GM12878 (cell line): ENCODE data around the gene STKLD1. TPM values are rescaled to one million over a fixed set of nuclear protein-coding genes. Genes with fewer than 3 reads are reported as not detected.

Experiments used
- ATF7 ChIP-seq: fragments of 450-650 bp; IDR thresholded peaks from 2 replicates; pipeline ENCODE4 v1.6.1; 2016; ENCODE audit warnings: low read depth, mild to moderate bottlenecking
- BCL3 ChIP-seq: IDR thresholded peaks from 2 replicates; pipeline ENCODE4 v1.6.1; 2011; ENCODE audit warnings: borderline replicate concordance, low read depth, mild to moderate bottlenecking, moderate library complexity, low read length; ENCODE audit not compliant: insufficient read depth, poor library complexity, severe bottlenecking
- BRCA1 ChIP-seq: IDR thresholded peaks from 2 replicates; pipeline ENCODE4 v1.6.1; 2011; ENCODE audit warnings: low read depth, low read length, improper control_type of control experiment
- CBFB ChIP-seq: IDR thresholded peaks from 2 replicates; pipeline ENCODE4 v1.6.1; 2016; ENCODE audit warnings: antibody characterized with exemption, low read depth
- DPF2 ChIP-seq: fragments of 450-650 bp; IDR thresholded peaks from 2 replicates; pipeline ENCODE4 v1.6.1; 2017; ENCODE audit warnings: mild to moderate bottlenecking
- EED ChIP-seq: sonication (generic); IDR thresholded peaks from 2 replicates; pipeline ENCODE4 v1.6.1; 2016; ENCODE audit warnings: antibody characterized with exemption, low read depth
- GABPA ChIP-seq: IDR thresholded peaks from 2 replicates; pipeline ENCODE4 v1.6.1; 2014; ENCODE audit warnings: antibody characterized with exemption, low read depth, mild to moderate bottlenecking, inconsistent platforms
- HDAC6 ChIP-seq: fragments of 200-600 bp; sonication (generic); IDR thresholded peaks from one replicate; pipeline ENCODE4 v1.8.0; 2017; ENCODE audit warnings: antibody characterized with exemption; ENCODE audit not compliant: unreplicated experiment
- LARP7 ChIP-seq: fragments of 450-650 bp; IDR thresholded peaks from 2 replicates; pipeline ENCODE4 v1.6.1; 2017; ENCODE audit warnings: mild to moderate bottlenecking
- MAX ChIP-seq: IDR thresholded peaks from 2 replicates; pipeline ENCODE4 v1.6.1; 2012; ENCODE audit warnings: low read depth, low read length, improper control_type of control experiment
- MTA3 ChIP-seq: IDR thresholded peaks from 2 replicates; pipeline ENCODE4 v1.6.1; 2012; ENCODE audit warnings: low read length, inconsistent platforms, borderline replicate concordance
- MYB ChIP-seq: fragments of 150-350 bp; IDR thresholded peaks from 2 replicates; pipeline ENCODE4 v1.6.1; 2014; ENCODE audit warnings: mild to moderate bottlenecking, low read depth, low read length, borderline replicate concordance
- NFIC ChIP-seq: IDR thresholded peaks from 2 replicates; pipeline ENCODE4 v1.6.1; 2012; ENCODE audit warnings: low read depth, mild to moderate bottlenecking, inconsistent platforms, low read length, moderate library complexity
- NR2F1 ChIP-seq: fragments of 450-650 bp; conservative IDR thresholded peaks from 2 replicates; pipeline ENCODE4 v1.6.1; 2017; ENCODE audit warnings: mild to moderate bottlenecking
- NRF1 ChIP-seq: conservative IDR thresholded peaks from 2 replicates; pipeline ENCODE4 v1.6.1; 2011; ENCODE audit warnings: mild to moderate bottlenecking, low read depth, low read length, improper control_type of control experiment
- POU2F2 ChIP-seq: IDR thresholded peaks from 3 replicates; pipeline ENCODE4 v1.6.1; 2011; ENCODE audit warnings: low read depth, mild to moderate bottlenecking, low read length, borderline replicate concordance
- RUNX3 ChIP-seq: IDR thresholded peaks from 2 replicates; pipeline ENCODE4 v1.6.1; 2012; ENCODE audit warnings: low read length, inconsistent platforms
- SIX5 ChIP-seq: IDR thresholded peaks from 2 replicates; pipeline ENCODE4 v1.6.1; 2011; ENCODE audit warnings: mild to moderate bottlenecking, low read depth, low read length, moderate library complexity; ENCODE audit not compliant: severe bottlenecking
- SMAD1 ChIP-seq: fragments of 450-650 bp; IDR thresholded peaks from 2 replicates; pipeline ENCODE4 v1.6.1; 2018; ENCODE audit warnings: mild to moderate bottlenecking, low read depth; ENCODE audit not compliant: partially characterized antibody
- SREBF2 ChIP-seq: IDR thresholded peaks from 2 replicates; pipeline ENCODE4 v1.6.1; 2012; ENCODE audit warnings: mild to moderate bottlenecking, low read length
- SRF ChIP-seq, 2 experiments: IDR thresholded peaks; 2 replicates each; pipeline ENCODE4 v1.6.1; 2011; ENCODE audit warnings: low read depth in 2 of 2, low read length in 2 of 2, mild to moderate bottlenecking in 1 of 2, moderate library complexity in 1 of 2
- STAT1 ChIP-seq: fragments of 450-650 bp; conservative IDR thresholded peaks from 2 replicates; pipeline ENCODE4 v1.6.1; 2014; ENCODE audit warnings: antibody characterized with exemption, mild to moderate bottlenecking
- SUPT20H ChIP-seq: IDR thresholded peaks from 2 replicates; pipeline ENCODE4 v1.6.1; 2011; ENCODE audit warnings: low read depth, mild to moderate bottlenecking, low read length, moderate library complexity, borderline replicate concordance; ENCODE audit not compliant: control insufficient read depth
- YBX1 ChIP-seq: fragments of 450-650 bp; IDR thresholded peaks from 2 replicates; pipeline ENCODE4 v1.6.1; 2016; ENCODE audit warnings: antibody characterized with exemption
- ZNF217 ChIP-seq: fragments of 450-650 bp; IDR thresholded peaks from 2 replicates; pipeline ENCODE4 v1.6.1; 2017; ENCODE audit warnings: antibody characterized with exemption, mild to moderate bottlenecking
- ZNF622 ChIP-seq: fragments of 450-650 bp; IDR thresholded peaks from 2 replicates; pipeline ENCODE4 v1.6.1; 2017; ENCODE audit warnings: mild to moderate bottlenecking, inconsistent platforms
- ZNF687 ChIP-seq: fragments of 450-650 bp; IDR thresholded peaks from 2 replicates; pipeline ENCODE4 v1.6.1; 2017; ENCODE audit warnings: mild to moderate bottlenecking, moderate library complexity
- polyA plus RNA-seq, 11 experiments: library from polyadenylated mRNA; depleted of rRNA in 4 of 11; unstranded in 6 of 11; stranded (reverse) in 5 of 11; fragments of >200 nt; fragmentation: Nextera tagmentation in 4 of 11; fragmentation: Illumina TruSeq in 1 of 11; extraction: Ambion mirVana in 4 of 11; extraction: Trizol in 1 of 11; gene quantifications; 1 replicate in 1 of 11; 2 replicates in 10 of 11; pipeline versions ENCODE4 v1.2.1 to v1.2.3, GENCODE V29; 2011 to 2016; ENCODE audit warnings: inconsistent platforms in 2 of 11, missing spikeins in 2 of 11, low read depth in 1 of 11
- total RNA-seq, 4 experiments: library from RNA; depleted of rRNA in 3 of 4; stranded (reverse); fragments of >200 nt in 3 of 4; fragmentation: Illumina TruSeq in 1 of 4; extraction: Trizol in 1 of 4; gene quantifications; 2 replicates each; pipeline versions ENCODE4 v1.2.1 to v1.2.3, GENCODE V29; 2013 to 2021

Gene STKLD1
- total and polyA plus RNA-seq, 10 of the 15 experiments (the other 5 are each of a cell fraction or from before 2014, with no cell fraction given), result 0.07 to 0.40 (median 0.29) TPM; not detected in 4

GRCh38 chr9:133335924-133336811 is 40.0 kb upstream of the STKLD1 start, which contains the start of gene SURF6 (continued):
- TF ChIP-seq BCL3 (peak; percentile 81), ZNF622 (no peak), EED (peak; percentile 33; the same call in 1 of the 2 replicates), GABPA (peak; percentile 89), YBX1 (no peak), ZNF217 (no peak), SIX5 (peak; percentile 58), MAX (peak; percentile 94), LARP7 (peak; percentile 69; the same call in 1 of the 2 replicates), SRF (IDR thresholded peaks at IDR 0.05; ENCODE audit: low read depth in 2 of 2, low read length in 2 of 2) (peak; percentile 98 to 100), SREBF2 (no peak), NFIC (no peak), CBFB (peak; percentile 88), BRCA1 (no peak), ZNF687 (peak; percentile 76), SMAD1 (no peak), RUNX3 (peak; percentile 92), NR2F1 (peak; percentile 75), MTA3 (no peak; the same call in 1 of the 2 replicates), ATF7 (no peak), MYB (0 out of 2 replicates have a peak, but pooled peaks have one; percentile 33), SUPT20H (no peak), HDAC6 (peak; percentile 41), STAT1 (peak; percentile 88), DPF2 (peak; percentile 75), NRF1 (0 out of 2 replicates have a peak, but pooled peaks have one; percentile 26), POU2F2 (peak; percentile 42; the same call in 2 of the 3 replicates)
